ENCODE data around the gene ZBTB34.

GRCh38 chr9:126854734-126855133, 5.7 kb upstream of the ZBTB34 start:
- no peak for TF ChIP-seq EZH2 (IDR thresholded peaks at IDR 0.05)
- TF ChIP-seq CTCF (IDR thresholded peaks at IDR 0.05): no peak

Measured in neural progenitor cell (in vitro differentiated cells).